Measurements from ENCODE around the gene GLIPR1. TPM values are rescaled to one million over a fixed set of nuclear protein-coding genes. Genes with fewer than 3 reads are reported as not detected.

Gene GLIPR1
- total RNA-seq, 2 donors from 2014 or later, result 2.7 to 10.0 TPM

DNA sequence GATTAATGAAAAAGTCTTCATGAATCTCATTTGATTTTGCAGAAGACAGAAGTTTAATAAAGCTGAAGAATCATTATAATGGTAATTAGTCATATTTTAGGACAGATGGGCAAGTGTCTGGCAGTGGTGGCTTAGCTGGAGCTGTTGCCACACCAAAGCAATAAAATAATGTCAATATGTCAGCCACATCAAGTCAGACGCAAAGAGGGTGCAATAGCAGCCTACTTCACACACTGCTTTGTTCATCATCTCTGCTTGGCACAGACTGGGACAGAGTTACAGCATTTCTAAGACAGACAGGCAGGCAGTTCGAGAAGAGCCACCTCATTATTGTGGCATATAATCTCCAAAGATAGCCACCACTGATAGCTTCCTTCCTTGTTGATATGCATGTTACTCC lies 47.7 kb downstream of the GLIPR1 start:
- Histone ChIP-seq H3K9me3 (no peaks in the 10 kb centered on the region), H3K4me1 (replicated peaks) (no peaks in the 10 kb centered on the region), H3K4me3 (no peak overlapping the region), H3K27me3 (replicated peaks; ENCODE audit: insufficient read depth) (no peaks in the 10 kb centered on the region), H3K27ac (no peak overlapping the region), H3K36me3 (no peaks in the 10 kb centered on the region)
- intact Hi-C loops (cut with DNase I), result loop anchor here (5.0 to 10.0 kb wide), 3 partner anchors 509 to 927 kb away; partner anchors contain the start of gene BBS10
- 71% methylated on average over 2 of the region's 2 CpGs for WGBS
- no peak for DNase-seq (ENCODE audit: low spot score)
- TF ChIP-seq POLR2AphosphoS5 (IDR thresholded peaks at IDR 0.05) (no peak), POLR2A (IDR thresholded peaks at IDR 0.05) (no peak)
- TF ChIP-seq, protein P1, sequence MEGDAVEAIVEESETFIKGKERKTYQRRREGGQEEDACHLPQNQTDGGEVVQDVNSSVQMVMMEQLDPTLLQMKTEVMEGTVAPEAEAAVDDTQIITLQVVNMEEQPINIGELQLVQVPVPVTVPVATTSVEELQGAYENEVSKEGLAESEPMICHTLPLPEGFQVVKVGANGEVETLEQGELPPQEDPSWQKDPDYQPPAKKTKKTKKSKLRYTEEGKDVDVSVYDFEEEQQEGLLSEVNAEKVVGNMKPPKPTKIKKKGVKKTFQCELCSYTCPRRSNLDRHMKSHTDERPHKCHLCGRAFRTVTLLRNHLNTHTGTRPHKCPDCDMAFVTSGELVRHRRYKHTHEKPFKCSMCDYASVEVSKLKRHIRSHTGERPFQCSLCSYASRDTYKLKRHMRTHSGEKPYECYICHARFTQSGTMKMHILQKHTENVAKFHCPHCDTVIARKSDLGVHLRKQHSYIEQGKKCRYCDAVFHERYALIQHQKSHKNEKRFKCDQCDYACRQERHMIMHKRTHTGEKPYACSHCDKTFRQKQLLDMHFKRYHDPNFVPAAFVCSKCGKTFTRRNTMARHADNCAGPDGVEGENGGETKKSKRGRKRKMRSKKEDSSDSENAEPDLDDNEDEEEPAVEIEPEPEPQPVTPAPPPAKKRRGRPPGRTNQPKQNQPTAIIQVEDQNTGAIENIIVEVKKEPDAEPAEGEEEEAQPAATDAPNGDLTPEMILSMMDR (IDR thresholded peaks at IDR 0.05), result no peak

DNA sequence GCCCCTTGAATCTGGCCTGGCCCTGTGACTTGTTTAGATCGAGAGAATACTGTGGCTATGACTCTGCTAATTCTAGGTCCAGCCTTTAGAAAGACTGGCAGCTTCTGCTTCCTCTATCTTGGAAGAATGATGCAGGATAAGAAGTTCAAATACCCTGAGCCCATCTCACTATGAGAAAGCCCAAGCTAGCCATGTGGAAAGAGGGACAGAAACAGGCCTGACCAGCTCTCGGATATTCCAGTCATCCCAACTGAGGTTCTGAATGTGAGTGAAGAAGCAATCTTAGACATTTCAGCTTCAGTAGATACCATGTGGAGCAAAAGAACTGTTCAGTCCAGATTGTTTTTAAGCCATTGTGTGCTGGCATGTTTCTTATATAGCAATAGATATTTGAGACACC lies 48.1 kb downstream of the GLIPR1 start:
- no peak overlapping the region for H3K27ac ChIP-seq
- H3K9me3 ChIP-seq, result no peaks in the 10 kb centered on the region
- intact Hi-C loops (cut with DNase I), result loop anchor here (5.0 to 10.0 kb wide), 3 partner anchors 509 to 926 kb away; partner anchors contain the start of gene BBS10
- H3K36me3 ChIP-seq, result no peaks in the 10 kb centered on the region
- no peak overlapping the region for H3K4me3 ChIP-seq
- H3K27me3 ChIP-seq (replicated peaks; ENCODE audit: insufficient read depth), result no peaks in the 10 kb centered on the region
- DNase-seq (ENCODE audit: low spot score), result no peak
- H3K4me1 ChIP-seq (replicated peaks), result no peaks in the 10 kb centered on the region
- 78% methylated on average over 2 of the region's 2 CpGs for WGBS
- no peak for TF ChIP-seq POLR2AphosphoS5 (IDR thresholded peaks at IDR 0.05)
- no peak for TF ChIP-seq POLR2A (IDR thresholded peaks at IDR 0.05)
- TF ChIP-seq, protein P1 (IDR thresholded peaks at IDR 0.05), result no peak

GRCh38 chr12:75529316-75529715 lies 48.8 kb downstream of the GLIPR1 start:
- TF ChIP-seq, protein P1 (IDR thresholded peaks at IDR 0.05), result no peak
- TF ChIP-seq POLR2A (IDR thresholded peaks at IDR 0.05), result no peak
- no peak for TF ChIP-seq POLR2AphosphoS5 (IDR thresholded peaks at IDR 0.05)
- Histone ChIP-seq H3K27ac (no peak overlapping the region), H3K36me3 (no peaks in the 10 kb centered on the region), H3K4me1 (replicated peaks) (no peaks in the 10 kb centered on the region), H3K27me3 (replicated peaks; ENCODE audit: insufficient read depth) (no peaks in the 10 kb centered on the region), H3K4me3 (no peak overlapping the region), H3K9me3 (no peaks in the 10 kb centered on the region)
- 93% methylated on average over 1 of the region's 1 CpG for WGBS
- DNase-seq (ENCODE audit: low spot score), result no peak
- intact Hi-C loops (cut with DNase I), result loop anchor here (5.0 to 10.0 kb wide), 3 partner anchors 508 to 925 kb away; partner anchors contain the start of gene BBS10

- H3K27me3 ChIP-seq (replicated peaks; ENCODE audit: insufficient read depth), result no peaks in the 10 kb centered on the region
- H3K4me1 ChIP-seq (replicated peaks), result no peaks in the 10 kb centered on the region
- DNase-seq (ENCODE audit: low spot score), result no peak
- H3K4me3 ChIP-seq, result no peak overlapping the region
- no peaks in the 10 kb centered on the region for H3K9me3 ChIP-seq
- 71% methylated on average over 1 of the region's 1 CpG for WGBS
- H3K36me3 ChIP-seq, result no peaks in the 10 kb centered on the region
- TF ChIP-seq POLR2AphosphoS5 (IDR thresholded peaks at IDR 0.05), result no peak
- TF ChIP-seq POLR2A (IDR thresholded peaks at IDR 0.05), result no peak
- H3K27ac ChIP-seq, result no peak overlapping the region
- intact Hi-C loops (cut with DNase I), result loop anchor here (5.0 to 10.0 kb wide), 3 partner anchors 507 to 925 kb away; partner anchors contain the start of gene BBS10
Observed at GRCh38 chr12:75529826-75530225, 49.3 kb downstream of the GLIPR1 start.

- Histone ChIP-seq H3K36me3 (no peaks in the 10 kb centered on the region), H3K4me3 (no peak overlapping the region), H3K4me1 (replicated peaks) (no peaks in the 10 kb centered on the region), H3K27me3 (replicated peaks; ENCODE audit: insufficient read depth) (no peaks in the 10 kb centered on the region), H3K9me3 (no peaks in the 10 kb centered on the region), H3K27ac (no peak overlapping the region)
- intact Hi-C loops (cut with DNase I), result no loop called here
- DNase-seq (ENCODE audit: low spot score), result no peak
- 84% methylated on average over 2 of the region's 2 CpGs for WGBS
- TF ChIP-seq, protein P1 (IDR thresholded peaks at IDR 0.05), result no peak
- TF ChIP-seq POLR2AphosphoS5 (IDR thresholded peaks at IDR 0.05) (no peak), POLR2A (IDR thresholded peaks at IDR 0.05) (no peak)
Observed at GRCh38 chr12:75533239-75533638, 52.7 kb downstream of the GLIPR1 start.

Data from prostate gland (tissue), 2 donors.